HCT116 (cell line): Measurements from ENCODE around the gene SYNE1.

Experiments
- CBX3 ChIP-seq: IDR thresholded peaks from 2 replicates; pipeline ENCODE4 v1.6.1; 2012; ENCODE audit warnings: low read depth
- EZH2phosphoT487 ChIP-seq: fragments of 200-600 bp; IDR thresholded peaks from 2 replicates; pipeline ENCODE4 v1.6.1; 2018; ENCODE audit warnings: antibody characterized with exemption, borderline replicate concordance
- JUND ChIP-seq: IDR thresholded peaks from 2 replicates; pipeline ENCODE4 v1.6.1; 2012
- POLR2A ChIP-seq: IDR thresholded peaks from 2 replicates; pipeline ENCODE4 v1.7.0; 2011; ENCODE audit warnings: borderline replicate concordance; ENCODE audit not compliant: insufficient read depth, insufficient read length; ENCODE audit errors: extremely low read depth
- POLR2AphosphoS5 ChIP-seq: IDR thresholded peaks from 2 replicates; pipeline ENCODE4 v1.6.1; 2011; ENCODE audit warnings: mild to moderate bottlenecking, low read depth, low read length, moderate library complexity
- RAD21 ChIP-seq: IDR thresholded peaks from 2 replicates; pipeline ENCODE4 v1.6.1; 2012; ENCODE audit warnings: low read depth, mild to moderate bottlenecking
- SIN3A ChIP-seq: IDR thresholded peaks from 2 replicates; pipeline ENCODE4 v1.6.1; 2012; ENCODE audit warnings: low read depth
- TF ChIP-seq, protein P1 (sequence below): IDR thresholded peaks from 2 replicates; pipeline ENCODE4 v1.6.1; 2012; ENCODE audit warnings: low read depth
- TF ChIP-seq, protein P2 (sequence below), 3 experiments: fragments of 200-600 bp in 1 of 3; sonication (generic) in 1 of 3; IDR thresholded peaks in 2 of 3; conservative IDR thresholded peaks in 1 of 3; 2 replicates each; pipeline ENCODE4 v1.5.1; 2012 to 2017; ENCODE audit warnings: low read depth in 2 of 3, low read length in 2 of 3, antibody characterized with exemption in 1 of 3, borderline replicate concordance in 1 of 3, control low read depth in 1 of 3, mild to moderate bottlenecking in 1 of 3, mixed read lengths in 1 of 3, mixed run types in 1 of 3, moderate library complexity in 1 of 3; ENCODE audit not compliant: insufficient read depth in 1 of 3
- TF ChIP-seq, protein P3 (sequence below): IDR thresholded peaks from 2 replicates; pipeline ENCODE4 v1.6.1; 2011; ENCODE audit warnings: mild to moderate bottlenecking, low read length, moderate library complexity; ENCODE audit not compliant: insufficient replicate concordance; ENCODE audit errors: extremely low read depth

DNA sequence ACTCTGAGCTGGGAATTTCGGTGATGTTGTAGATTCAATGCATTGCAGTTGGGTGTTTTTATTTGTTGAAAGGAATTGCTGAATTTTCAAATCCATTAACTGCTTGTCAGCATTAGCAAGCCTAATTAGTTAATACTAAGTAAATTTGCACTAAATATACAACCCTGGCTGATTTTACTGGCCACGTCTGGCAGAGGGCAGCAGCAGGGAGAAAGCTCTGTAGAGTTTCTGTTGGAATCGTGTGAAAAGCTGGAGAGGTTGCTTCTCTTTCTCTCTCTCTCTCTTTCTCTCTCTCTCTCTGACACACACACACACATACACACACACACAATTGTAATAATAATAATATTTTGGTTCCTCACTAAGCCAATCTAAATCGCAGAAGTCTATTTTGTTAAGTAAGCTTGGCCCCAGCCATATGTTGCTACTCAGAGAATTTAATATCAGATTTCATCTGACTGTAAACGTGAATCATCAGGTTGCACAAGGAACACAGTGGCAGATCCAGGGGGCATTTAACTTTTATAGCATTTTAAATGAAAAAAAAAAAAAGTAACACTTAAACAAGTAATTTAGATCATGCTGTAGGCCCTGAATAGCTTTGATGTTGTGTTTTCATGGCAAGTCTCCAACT is 540.2 kb downstream of the SYNE1 start:
- TF ChIP-seq SIN3A (no peak), POLR2AphosphoS5 (no peak), POLR2A (no peak), RAD21 (no peak), CBX3 (no peak), JUND (no peak), EZH2phosphoT487 (no peak)
- TF ChIP-seq, protein P1, sequence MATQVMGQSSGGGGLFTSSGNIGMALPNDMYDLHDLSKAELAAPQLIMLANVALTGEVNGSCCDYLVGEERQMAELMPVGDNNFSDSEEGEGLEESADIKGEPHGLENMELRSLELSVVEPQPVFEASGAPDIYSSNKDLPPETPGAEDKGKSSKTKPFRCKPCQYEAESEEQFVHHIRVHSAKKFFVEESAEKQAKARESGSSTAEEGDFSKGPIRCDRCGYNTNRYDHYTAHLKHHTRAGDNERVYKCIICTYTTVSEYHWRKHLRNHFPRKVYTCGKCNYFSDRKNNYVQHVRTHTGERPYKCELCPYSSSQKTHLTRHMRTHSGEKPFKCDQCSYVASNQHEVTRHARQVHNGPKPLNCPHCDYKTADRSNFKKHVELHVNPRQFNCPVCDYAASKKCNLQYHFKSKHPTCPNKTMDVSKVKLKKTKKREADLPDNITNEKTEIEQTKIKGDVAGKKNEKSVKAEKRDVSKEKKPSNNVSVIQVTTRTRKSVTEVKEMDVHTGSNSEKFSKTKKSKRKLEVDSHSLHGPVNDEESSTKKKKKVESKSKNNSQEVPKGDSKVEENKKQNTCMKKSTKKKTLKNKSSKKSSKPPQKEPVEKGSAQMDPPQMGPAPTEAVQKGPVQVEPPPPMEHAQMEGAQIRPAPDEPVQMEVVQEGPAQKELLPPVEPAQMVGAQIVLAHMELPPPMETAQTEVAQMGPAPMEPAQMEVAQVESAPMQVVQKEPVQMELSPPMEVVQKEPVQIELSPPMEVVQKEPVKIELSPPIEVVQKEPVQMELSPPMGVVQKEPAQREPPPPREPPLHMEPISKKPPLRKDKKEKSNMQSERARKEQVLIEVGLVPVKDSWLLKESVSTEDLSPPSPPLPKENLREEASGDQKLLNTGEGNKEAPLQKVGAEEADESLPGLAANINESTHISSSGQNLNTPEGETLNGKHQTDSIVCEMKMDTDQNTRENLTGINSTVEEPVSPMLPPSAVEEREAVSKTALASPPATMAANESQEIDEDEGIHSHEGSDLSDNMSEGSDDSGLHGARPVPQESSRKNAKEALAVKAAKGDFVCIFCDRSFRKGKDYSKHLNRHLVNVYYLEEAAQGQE, result no peak
- TF ChIP-seq, protein P2, sequence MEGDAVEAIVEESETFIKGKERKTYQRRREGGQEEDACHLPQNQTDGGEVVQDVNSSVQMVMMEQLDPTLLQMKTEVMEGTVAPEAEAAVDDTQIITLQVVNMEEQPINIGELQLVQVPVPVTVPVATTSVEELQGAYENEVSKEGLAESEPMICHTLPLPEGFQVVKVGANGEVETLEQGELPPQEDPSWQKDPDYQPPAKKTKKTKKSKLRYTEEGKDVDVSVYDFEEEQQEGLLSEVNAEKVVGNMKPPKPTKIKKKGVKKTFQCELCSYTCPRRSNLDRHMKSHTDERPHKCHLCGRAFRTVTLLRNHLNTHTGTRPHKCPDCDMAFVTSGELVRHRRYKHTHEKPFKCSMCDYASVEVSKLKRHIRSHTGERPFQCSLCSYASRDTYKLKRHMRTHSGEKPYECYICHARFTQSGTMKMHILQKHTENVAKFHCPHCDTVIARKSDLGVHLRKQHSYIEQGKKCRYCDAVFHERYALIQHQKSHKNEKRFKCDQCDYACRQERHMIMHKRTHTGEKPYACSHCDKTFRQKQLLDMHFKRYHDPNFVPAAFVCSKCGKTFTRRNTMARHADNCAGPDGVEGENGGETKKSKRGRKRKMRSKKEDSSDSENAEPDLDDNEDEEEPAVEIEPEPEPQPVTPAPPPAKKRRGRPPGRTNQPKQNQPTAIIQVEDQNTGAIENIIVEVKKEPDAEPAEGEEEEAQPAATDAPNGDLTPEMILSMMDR (IDR thresholded peaks at IDR 0.05 in 2 of 3, conservative IDR thresholded peaks at IDR 0.05 in 1 of 3; ENCODE audit: borderline replicate concordance in 1 of 3, insufficient read depth in 1 of 3, low read depth in 2 of 3, low read length in 2 of 3), result no peak
- TF ChIP-seq, protein P3, sequence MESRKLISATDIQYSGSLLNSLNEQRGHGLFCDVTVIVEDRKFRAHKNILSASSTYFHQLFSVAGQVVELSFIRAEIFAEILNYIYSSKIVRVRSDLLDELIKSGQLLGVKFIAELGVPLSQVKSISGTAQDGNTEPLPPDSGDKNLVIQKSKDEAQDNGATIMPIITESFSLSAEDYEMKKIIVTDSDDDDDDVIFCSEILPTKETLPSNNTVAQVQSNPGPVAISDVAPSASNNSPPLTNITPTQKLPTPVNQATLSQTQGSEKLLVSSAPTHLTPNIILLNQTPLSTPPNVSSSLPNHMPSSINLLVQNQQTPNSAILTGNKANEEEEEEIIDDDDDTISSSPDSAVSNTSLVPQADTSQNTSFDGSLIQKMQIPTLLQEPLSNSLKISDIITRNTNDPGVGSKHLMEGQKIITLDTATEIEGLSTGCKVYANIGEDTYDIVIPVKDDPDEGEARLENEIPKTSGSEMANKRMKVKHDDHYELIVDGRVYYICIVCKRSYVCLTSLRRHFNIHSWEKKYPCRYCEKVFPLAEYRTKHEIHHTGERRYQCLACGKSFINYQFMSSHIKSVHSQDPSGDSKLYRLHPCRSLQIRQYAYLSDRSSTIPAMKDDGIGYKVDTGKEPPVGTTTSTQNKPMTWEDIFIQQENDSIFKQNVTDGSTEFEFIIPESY, result no peak
